GM18508 (cell line): ENCODE measurements around the gene DUOXA2.
"Not testable (repeated sequence)": the region's sequence is repeated elsewhere in the genome, so short reads cannot be mapped to it uniquely, and the experiment has no call there.

Experiments used
- ATAC-seq: cut with Tn5 transposase; IDR thresholded peaks from one replicate; pipeline ENCODE4 v1.9.1; 2021; ENCODE audit warnings: moderate number of reproducible peaks; ENCODE audit not compliant: insufficient read depth, unreplicated experiment

The DUOXA2 gene

DNA sequence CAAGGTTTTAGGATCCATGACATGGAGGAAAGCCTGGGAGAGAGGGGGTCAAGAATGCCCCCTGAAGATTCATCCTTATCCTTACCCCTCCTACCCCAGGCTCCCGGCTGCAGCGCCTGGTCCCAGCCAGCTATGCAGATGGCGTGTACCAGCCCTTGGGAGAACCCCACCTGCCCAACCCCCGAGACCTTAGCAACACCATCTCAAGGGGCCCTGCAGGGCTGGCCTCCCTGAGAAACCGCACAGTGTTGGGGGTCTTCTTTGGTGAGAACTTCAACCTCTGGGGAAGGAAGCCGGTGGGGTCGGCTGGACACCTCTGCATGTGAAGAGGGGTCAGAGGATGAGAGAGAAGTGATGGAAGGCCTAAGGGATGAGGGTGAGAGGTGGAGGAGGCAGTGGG is 19.9 kb downstream of the DUOXA2 start:
- no peak for ATAC-seq

- ATAC-seq, result no peak
Observed at GRCh38 chr15:45134682-45135604, 20.8 kb downstream of the DUOXA2 start.

GRCh38 chr15:45135705-45136377 is 21.7 kb downstream of the DUOXA2 start:
- not testable (repeated sequence) for ATAC-seq

DNA sequence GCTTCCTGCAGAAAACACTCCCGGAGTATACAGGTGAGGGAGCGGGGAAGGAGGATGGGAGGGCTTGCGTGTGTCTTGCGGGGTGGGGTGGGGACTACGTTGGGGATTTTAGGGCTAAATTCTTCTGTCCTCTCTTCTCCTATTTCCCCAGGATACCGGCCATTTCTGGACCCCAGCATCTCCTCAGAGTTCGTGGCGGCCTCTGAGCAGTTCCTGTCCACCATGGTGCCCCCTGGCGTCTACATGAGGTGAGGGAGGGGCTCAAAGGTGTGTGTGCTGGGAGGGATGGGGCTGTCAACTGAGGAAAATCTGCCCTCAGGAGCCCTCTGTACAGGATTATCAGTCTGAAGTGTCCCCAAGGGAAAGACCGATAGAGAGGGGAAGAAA is 22.2 kb downstream of the DUOXA2 start:
- ATAC-seq, result no peak

- no peak for ATAC-seq
Observed at GRCh38 chr15:45137703-45138102, 23.6 kb downstream of the DUOXA2 start.

DNA sequence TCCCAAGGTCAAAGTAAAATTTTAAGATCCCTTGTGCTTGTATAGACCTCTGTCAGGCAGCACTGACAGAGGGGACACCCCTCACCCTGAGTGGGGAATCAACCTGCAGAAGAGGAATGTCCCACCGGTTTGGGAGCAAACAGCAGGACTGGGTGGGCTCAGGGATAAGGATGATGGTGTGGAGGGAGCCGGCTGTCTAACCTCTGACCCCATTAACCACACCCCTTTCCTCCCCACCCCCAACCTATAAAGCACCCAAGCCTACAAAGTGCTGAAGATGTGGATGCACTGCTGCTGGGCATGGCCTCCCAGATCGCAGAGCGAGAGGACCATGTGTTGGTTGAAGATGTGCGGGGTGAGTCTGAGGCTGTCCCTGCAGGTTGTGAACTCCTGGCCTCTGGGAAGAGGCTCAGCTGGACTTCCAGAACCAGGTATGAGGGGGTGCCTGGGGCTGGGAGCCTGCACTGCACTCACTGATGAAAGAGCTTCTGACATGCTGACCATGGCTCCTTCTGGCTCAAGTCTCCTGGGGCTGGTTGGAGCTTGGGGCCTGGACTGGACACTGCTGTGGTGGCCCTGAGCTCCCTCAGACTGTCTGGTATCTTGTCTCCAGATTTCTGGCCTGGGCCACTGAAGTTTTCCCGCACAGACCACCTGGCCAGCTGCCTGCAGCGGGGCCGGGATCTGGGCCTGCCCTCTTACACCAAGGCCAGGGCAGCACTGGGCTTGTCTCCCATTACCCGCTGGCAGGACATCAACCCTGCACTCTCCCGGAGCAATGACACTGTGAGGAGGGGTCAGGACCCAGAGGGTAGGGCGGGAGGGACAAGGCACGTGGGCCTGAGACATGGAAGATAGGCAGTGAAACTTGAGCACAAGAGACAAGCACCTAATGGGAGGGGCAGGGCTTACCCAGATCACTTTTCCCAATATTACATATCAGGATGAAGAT is 25.0 kb downstream of the DUOXA2 start:
- ATAC-seq, result no peak

DNA sequence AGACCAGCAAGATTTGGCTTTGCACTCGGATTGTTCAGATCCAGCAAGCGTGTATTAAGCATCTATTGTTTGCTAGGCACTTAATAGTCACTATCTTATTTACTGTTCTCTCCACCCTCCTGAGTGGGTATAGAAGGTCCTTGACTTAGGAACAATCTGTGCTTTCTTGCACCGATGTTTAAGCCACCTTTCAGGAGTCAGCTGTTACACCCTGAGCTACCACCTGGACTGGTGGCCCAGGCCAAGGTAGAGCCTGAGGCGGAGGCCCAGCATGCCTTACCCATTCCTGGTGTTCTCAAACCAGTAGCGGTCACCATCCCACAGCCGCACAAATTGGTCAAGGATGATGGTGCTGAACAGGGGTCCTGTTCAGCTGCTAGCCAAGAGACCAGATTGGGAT is 25.6 kb downstream of the DUOXA2 start:
- no peak for ATAC-seq

DNA sequence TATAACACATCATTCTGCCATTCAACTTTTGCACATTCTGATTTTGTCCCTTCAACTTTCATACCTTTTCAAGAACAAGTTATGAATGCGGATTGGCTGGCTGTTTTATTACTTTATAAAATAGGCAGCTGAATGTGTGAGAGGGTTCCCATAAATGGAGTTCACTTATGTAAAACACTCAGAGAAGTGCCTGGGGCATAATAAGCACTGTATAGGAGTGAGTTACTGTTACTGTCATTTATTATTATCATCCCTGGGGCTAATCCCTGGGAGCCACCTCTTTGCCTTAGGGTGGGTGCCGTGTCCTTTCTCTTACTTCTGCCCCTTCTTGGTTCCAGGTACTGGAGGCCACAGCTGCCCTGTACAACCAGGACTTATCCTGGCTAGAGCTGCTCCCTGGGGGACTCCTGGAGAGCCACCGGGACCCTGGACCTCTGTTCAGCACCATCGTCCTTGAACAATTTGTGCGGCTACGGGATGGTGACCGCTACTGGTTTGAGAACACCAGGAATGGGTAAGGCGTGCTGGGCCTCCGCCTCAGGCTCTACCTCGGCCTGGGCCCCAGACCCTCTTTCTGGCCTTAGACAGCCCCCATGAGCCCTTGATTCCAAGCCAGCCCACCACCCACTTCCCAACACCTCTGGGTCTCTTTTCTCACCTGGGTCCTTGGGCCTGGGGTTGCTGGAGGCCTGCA is 26.6 kb downstream of the DUOXA2 start:
- ATAC-seq, result no peak

- ATAC-seq, result no peak
Observed at GRCh38 chr15:45141386-45141785, 27.3 kb downstream of the DUOXA2 start.

GRCh38 chr15:45143056-45143455 is 28.9 kb downstream of the DUOXA2 start:
- ATAC-seq, result no peak

DNA sequence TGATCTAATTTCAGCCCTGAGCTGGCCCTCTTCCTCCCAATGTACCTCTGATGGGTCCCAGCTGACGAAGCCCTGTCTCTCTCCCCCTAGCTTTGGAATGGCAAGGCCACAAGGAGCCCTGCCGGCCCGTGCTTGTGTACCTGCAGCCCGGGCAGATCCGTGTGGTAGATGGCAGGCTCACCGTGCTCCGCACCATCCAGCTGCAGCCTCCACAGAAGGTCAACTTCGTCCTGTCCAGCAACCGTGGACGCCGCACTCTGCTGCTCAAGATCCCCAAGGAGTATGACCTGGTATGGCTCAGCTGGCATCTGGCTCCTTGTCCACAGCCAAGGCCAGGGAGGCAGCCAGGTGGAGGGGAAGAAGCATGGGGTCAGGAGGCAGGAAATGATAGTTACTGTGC is 29.8 kb downstream of the DUOXA2 start:
- no peak for ATAC-seq

DNA sequence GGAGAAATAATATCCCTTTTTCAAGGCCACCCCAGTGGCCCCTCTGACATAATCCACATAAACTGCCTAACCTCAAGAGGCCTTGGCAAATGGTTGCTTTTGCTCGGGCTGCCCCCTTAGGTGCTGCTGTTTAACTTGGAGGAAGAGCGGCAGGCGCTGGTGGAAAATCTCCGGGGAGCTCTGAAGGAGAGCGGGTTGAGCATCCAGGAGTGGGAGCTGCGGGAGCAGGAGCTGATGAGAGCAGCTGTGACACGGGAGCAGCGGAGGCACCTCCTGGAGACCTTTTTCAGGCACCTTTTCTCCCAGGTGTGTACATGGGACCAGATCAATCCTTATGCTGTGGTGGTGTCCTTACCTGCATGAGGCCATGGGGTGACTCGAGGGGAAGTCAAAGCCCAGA is 30.6 kb downstream of the DUOXA2 start:
- ATAC-seq, result no peak

- no peak for ATAC-seq
Observed at GRCh38 chr15:45146405-45146804, 32.3 kb downstream of the DUOXA2 start.

DNA sequence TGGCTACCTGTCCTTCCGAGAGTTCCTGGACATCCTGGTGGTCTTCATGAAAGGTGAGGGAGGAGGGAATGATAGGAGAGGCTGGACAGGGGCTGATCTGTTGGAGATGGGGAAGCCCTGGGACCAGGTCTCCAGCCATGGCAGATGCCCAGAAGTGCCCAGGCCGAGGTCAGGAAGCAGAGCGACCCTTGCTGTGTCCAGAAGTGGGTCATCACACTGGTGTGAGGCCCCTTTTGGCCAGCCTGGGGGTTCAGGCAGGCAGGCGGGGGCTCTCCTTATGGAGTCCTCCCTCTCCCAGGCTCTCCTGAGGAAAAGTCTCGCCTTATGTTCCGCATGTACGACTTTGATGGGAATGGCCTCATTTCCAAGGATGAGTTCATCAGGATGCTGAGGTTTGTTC is 33.5 kb downstream of the DUOXA2 start:
- ATAC-seq, result no peak

DNA sequence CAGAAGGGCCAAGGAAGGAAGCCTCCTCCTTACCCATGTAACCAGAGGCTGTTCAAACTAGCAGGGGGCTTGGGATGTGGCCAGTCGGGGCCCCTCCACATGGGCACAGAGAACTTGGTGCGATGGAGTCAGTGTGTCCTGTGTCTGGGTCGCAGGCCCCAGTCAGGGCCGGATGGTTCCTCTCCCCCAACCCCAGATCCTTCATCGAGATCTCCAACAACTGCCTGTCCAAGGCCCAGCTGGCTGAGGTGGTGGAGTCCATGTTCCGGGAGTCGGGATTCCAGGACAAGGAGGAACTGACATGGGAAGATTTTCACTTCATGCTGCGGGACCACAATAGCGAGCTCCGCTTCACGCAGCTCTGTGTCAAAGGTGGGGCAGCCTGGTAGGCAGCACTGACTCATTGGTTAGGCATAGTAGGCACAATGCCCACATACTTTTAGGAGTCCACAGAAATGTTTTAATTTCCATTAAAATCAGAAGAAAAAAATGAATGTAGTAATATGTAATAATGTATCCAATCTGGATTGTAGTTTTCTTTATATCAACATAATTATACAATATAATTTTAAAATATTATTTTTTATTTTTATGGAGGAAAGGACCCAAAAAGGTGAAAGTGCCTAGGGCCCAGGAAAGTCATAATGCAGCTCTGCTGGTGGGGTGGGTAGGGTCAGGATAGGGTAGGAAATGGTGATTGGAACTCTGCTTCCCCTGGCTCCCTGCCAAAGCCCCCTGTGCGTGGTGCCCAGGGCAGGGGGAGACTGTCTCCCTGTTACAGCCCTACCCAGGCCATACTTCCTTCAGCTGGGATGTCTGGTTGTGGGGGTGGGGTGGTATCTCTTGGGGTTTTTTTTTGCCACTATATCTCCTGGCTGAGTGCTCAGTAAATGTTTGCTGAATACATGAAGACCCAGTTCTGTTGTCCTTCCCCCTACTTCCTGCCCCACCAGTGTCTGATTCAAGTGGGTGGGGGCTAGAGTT is 34.2 kb downstream of the DUOXA2 start:
- ATAC-seq, result no peak

DNA sequence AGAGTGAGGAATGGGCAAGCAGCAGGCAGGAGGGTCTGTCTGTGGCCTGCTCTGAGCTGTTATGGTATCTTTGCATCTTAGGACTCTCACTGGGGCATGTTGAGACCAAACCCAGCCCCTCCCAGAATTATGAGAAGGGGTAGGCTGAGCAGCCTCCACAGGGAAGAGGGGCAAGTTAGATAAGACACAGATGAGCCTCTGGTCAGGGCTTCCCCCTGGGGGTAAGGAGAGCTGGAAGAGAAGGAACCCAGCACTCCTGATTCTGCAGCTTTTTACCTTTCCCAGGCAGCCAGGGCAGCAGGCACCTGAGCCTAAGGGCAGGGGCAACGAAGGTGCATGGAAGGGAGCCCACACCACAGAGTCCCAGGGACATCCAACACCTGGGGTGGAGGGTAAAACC is 34.9 kb downstream of the DUOXA2 start:
- ATAC-seq, result no peak

DNA sequence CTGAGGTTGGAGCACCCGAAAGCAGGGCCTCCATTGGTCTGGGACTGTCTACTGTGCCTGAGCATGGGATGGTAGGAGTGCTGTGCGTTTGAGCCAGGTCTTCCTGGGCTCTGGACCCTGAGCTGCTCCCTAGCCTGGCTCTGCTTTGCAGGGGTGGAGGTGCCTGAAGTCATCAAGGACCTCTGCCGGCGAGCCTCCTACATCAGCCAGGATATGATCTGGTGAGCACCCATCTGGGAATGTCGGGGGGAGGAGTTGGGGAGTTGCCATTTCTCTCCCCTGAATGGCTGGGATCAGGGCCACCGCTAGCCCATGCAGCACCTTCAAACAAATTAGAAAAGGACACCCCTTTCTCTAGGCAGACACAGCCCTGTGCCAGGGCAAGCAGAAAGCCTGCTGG is 36.4 kb downstream of the DUOXA2 start:
- ATAC-seq, result no peak

DNA sequence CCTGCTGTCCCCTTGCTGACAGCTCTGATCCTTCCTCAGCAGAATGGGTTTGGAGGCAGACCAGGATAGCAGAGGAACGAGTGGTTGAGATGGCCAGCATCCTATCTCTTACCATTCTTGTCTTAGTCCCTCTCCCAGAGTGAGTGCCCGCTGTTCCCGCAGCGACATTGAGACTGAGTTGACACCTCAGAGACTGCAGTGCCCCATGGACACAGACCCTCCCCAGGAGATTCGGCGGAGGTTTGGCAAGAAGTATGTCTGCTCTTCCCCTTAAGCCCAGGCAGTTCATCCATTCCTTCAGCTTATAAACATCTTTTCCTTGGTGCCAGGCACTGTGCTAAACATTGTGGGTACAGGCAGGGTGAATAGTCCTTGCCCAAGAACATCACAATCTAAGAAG is 36.9 kb downstream of the DUOXA2 start:
- ATAC-seq, result no peak
